PC-3 (cell line): Measurements from ENCODE around the gene RYK.

ENCODE experiments used
- CTCF ChIP-seq: fragments of 300-600 bp; sonication (generic); conservative IDR thresholded peaks from 2 replicates; pipeline ENCODE4 v1.5.1; 2017; ENCODE audit warnings: antibody characterized with exemption, low read depth, mild to moderate bottlenecking, low read length
- EZH2 ChIP-seq: fragments of 300-600 bp; sonication (generic); IDR thresholded peaks from one replicate; pipeline ENCODE4 v1.6.1; 2017; ENCODE audit warnings: antibody characterized with exemption, mild to moderate bottlenecking, low read length; ENCODE audit not compliant: unreplicated experiment

- TF ChIP-seq CTCF (no peak), EZH2 (no peak)
Measured at GRCh38 chr3:134277066-134277660, 26.5 kb upstream of the RYK start.
